Measurements from ENCODE around the gene PTPRU. TPM values are rescaled to one million over a fixed set of nuclear protein-coding genes. Genes with fewer than 3 reads are reported as not detected.

The PTPRU gene
- 0.25 and 3.8 TPM in 2 replicates for total RNA-seq

GRCh38 chr1:29235955-29236711 is at the start of gene PTPRU:
Gene PTPRU, plus strand, starts transcription at chr1:29236522. Its CDS starts 123 bp downstream, at chr1:29236645.

GRCh38 chr1:29230553-29231378 is 5.6 kb upstream of the PTPRU start, which contains the start of gene MECR:
Gene MECR, minus strand, starts transcription at chr1:29230934. Its CDS starts 28 bp downstream, at chr1:29230906.

Other genes with a start within 250 kb of the PTPRU start
- gene TMEM200B, start 112.6 kb upstream of the PTPRU start, total RNA-seq: 1.1 and 1.8 TPM in 2 replicates
- gene SRSF4, start 54.6 kb upstream of the PTPRU start, total RNA-seq: 32.8 and 41.4 TPM in 2 replicates
- 20.3 and 36.7 TPM in 2 replicates for gene MECR, start 5.6 kb upstream of the PTPRU start, total RNA-seq

Measured in mammary microvascular endothelial cell (primary cell).